Gastrocnemius medialis (tissue), 4 donors: ENCODE results near the gene SESN3.

Experiments used
- POLR2A ChIP-seq, 2 donors: fragments of 450-650 bp; IDR thresholded peaks; one replicate each; pipeline ENCODE4 v1.6.1; 2017; ENCODE audit warnings: antibody characterized with exemption in 2 of 2, mild to moderate bottlenecking in 2 of 2, moderate library complexity in 2 of 2
- TF ChIP-seq, protein P1 (sequence below), 5 experiments: fragments of 450-650 bp in 3 of 5; fragments of 200-600 bp in 2 of 5; sonication (generic) in 2 of 5; IDR thresholded peaks in 4 of 5; conservative IDR thresholded peaks in 1 of 5; 1 replicate in 4 of 5; 2 replicates in 1 of 5; pipeline ENCODE4 v1.5.1; 2016 to 2019; ENCODE audit warnings: antibody characterized with exemption in 5 of 5, mild to moderate bottlenecking in 3 of 5, moderate library complexity in 3 of 5

DNA sequence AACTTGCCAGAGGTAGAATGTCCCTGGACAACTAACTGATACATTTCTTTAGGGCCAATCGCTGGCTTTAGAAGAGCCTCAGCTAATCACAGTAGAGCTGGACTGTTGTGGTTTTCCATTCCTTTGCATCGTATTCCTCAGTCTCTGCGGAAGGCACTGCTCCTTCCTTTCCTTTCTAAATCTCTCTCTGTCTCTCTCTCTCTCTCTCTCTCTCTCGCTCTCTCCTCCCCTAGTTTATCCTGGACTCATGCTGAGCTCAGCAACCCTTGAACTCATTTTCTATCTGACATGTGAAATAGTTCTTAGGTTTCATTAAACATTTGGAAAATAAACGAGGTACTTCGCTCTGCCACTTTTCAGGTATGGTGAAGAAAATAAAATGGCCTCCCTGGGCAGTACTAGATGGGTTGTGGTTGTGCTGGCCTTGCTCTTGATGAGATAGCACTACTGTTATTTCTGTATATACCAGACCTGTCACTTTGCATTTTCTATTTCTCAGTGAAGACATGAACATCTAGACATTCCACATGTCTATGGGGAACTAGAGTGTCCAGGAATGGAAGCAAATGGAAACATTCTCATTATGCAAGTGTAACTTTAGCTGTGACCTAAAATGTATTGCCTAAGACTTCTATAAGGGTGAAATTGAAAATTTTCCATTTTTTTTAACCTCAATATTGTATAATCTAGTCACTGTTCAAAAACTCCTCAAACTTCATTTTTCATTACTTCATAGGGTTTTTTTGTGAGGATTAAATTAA is 12.0 kb upstream of the SESN3 start:
- TF ChIP-seq, protein P1, sequence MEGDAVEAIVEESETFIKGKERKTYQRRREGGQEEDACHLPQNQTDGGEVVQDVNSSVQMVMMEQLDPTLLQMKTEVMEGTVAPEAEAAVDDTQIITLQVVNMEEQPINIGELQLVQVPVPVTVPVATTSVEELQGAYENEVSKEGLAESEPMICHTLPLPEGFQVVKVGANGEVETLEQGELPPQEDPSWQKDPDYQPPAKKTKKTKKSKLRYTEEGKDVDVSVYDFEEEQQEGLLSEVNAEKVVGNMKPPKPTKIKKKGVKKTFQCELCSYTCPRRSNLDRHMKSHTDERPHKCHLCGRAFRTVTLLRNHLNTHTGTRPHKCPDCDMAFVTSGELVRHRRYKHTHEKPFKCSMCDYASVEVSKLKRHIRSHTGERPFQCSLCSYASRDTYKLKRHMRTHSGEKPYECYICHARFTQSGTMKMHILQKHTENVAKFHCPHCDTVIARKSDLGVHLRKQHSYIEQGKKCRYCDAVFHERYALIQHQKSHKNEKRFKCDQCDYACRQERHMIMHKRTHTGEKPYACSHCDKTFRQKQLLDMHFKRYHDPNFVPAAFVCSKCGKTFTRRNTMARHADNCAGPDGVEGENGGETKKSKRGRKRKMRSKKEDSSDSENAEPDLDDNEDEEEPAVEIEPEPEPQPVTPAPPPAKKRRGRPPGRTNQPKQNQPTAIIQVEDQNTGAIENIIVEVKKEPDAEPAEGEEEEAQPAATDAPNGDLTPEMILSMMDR (IDR thresholded peaks at IDR 0.05 in 4 of 5, conservative IDR thresholded peaks at IDR 0.05 in 1 of 5): no peak
- TF ChIP-seq POLR2A (IDR thresholded peaks at IDR 0.05): no peak
